ENCODE measurements around the gene APP.

The APP gene

DNA sequence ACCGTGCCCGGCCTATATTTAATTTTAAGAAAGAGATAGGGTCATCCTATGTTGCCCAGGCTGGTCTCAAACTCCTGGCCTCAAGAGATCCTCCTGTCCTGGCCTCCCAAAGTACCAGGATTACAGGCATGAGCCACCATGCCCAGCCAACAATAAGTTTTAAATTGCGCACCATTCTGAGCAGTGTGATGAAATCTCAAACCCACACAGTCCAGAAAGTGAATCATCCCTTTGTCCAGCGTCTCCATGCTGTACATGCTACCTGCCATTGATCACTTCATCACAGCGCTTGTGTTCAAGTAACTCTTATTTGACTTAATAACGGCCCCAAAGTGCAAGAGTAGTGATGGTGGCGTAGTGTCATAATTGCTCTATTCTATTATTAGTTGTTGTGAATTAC is 75.4 kb downstream of the APP start:
- DNase-seq, result no peak
- H3K9me3 ChIP-seq, result no peaks in the 10 kb centered on the region
- H3K36me3 ChIP-seq, result peaks cover 2% of the 10 kb centered on the region
- no peak overlapping the region for H3K4me3 ChIP-seq (ENCODE audit: low read depth, low read length)
- H3K27me3 ChIP-seq, result no peaks in the 10 kb centered on the region
- H3K4me1 ChIP-seq, result peaks cover 29% of the 10 kb centered on the region
- TF ChIP-seq, protein P1, sequence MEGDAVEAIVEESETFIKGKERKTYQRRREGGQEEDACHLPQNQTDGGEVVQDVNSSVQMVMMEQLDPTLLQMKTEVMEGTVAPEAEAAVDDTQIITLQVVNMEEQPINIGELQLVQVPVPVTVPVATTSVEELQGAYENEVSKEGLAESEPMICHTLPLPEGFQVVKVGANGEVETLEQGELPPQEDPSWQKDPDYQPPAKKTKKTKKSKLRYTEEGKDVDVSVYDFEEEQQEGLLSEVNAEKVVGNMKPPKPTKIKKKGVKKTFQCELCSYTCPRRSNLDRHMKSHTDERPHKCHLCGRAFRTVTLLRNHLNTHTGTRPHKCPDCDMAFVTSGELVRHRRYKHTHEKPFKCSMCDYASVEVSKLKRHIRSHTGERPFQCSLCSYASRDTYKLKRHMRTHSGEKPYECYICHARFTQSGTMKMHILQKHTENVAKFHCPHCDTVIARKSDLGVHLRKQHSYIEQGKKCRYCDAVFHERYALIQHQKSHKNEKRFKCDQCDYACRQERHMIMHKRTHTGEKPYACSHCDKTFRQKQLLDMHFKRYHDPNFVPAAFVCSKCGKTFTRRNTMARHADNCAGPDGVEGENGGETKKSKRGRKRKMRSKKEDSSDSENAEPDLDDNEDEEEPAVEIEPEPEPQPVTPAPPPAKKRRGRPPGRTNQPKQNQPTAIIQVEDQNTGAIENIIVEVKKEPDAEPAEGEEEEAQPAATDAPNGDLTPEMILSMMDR (IDR thresholded peaks at IDR 0.05; ENCODE audit: low read depth, low read length), result no peak

DNA sequence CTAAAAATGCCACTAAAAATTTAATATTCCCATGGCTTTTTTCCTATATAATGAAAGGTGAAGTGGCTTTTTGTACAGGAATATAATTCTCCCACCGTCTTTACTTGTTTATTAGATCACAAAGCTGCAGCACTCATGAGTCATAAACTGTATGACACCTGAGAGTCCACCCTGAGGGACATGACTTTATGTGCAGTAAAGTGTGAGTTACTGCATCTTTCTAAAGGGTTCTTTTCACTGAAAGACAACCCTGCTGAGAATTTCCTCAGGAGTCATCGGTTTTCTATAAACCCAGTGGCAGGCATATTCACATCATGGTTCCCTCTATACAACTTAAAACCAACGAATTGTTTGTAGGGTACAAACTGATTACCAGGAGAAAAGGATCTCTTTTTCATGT is 77.4 kb downstream of the APP start:
- peaks cover 17% of the 10 kb centered on the region for H3K4me1 ChIP-seq
- peaks cover 13% of the 10 kb centered on the region for H3K36me3 ChIP-seq
- TF ChIP-seq, protein P1 (IDR thresholded peaks at IDR 0.05; ENCODE audit: low read depth, low read length), result no peak
- no peak overlapping the region for H3K4me3 ChIP-seq (ENCODE audit: low read depth, low read length)
- DNase-seq, result no peak
- H3K9me3 ChIP-seq, result no peaks in the 10 kb centered on the region
- H3K27me3 ChIP-seq, result no peaks in the 10 kb centered on the region

DNA sequence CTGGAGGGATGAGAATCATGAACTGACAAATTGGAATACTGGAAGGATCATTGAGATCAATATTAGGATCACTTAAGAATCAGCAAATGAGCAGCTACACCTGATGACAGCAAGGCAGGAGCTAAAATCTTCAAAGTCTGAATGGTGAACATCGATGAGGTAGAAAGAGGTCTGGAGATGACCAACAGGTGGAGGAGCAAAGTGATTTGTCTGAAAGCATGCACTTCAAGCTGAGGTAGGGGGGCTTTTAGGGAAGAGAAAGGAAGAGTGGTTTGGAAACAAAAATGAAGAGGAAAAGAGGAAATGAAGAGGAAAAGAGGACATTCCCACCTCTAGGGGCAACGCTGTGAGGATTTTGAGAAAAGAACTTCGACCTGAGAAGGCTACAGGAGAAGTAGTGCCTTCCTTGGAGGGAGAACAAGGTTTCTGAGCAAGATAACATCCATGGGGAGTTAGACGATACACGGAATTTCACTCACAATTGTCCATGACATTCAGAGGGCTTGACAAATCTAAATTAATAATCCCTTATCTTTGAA is 79.0 kb downstream of the APP start:
- Histone ChIP-seq H3K27me3 (no peaks in the 10 kb centered on the region), H3K4me1 (peaks cover 5% of the 10 kb centered on the region; the same call in 1 of the 2 replicates), H3K4me3 (ENCODE audit: low read depth, low read length) (no peak overlapping the region), H3K9me3 (no peaks in the 10 kb centered on the region), H3K36me3 (peaks cover 20% of the 10 kb centered on the region)
- DNase-seq, result no peak
- TF ChIP-seq, protein P1 (IDR thresholded peaks at IDR 0.05; ENCODE audit: low read depth, low read length), result peak; percentile 42

DNA sequence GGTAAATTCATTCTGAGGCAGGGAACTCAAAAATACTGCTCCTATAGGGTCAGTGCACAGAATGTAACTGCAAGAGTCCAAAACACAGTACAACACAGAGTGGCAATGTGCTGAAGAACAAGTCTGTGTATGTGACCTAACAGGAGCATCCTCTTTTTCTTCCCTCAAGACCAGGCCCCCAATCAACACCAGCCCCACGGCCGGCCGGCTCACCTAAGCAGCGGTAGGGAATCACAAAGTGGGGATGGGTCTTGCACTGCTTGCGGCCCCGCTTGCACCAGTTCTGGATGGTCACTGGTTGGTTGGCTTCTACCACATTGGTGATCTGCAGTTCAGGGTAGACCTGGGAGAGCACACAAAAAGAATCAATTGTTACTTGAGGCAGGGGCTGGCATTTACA is 80.8 kb downstream of the APP start:
- no peak for DNase-seq
- Histone ChIP-seq H3K4me1 (peaks cover 3% of the 10 kb centered on the region; the same call in 1 of the 2 replicates), H3K9me3 (no peaks in the 10 kb centered on the region), H3K36me3 (peaks cover 20% of the 10 kb centered on the region), H3K4me3 (ENCODE audit: low read depth, low read length) (no peak overlapping the region), H3K27me3 (no peaks in the 10 kb centered on the region)
- TF ChIP-seq, protein P1 (IDR thresholded peaks at IDR 0.05; ENCODE audit: low read depth, low read length), result no peak

DNA sequence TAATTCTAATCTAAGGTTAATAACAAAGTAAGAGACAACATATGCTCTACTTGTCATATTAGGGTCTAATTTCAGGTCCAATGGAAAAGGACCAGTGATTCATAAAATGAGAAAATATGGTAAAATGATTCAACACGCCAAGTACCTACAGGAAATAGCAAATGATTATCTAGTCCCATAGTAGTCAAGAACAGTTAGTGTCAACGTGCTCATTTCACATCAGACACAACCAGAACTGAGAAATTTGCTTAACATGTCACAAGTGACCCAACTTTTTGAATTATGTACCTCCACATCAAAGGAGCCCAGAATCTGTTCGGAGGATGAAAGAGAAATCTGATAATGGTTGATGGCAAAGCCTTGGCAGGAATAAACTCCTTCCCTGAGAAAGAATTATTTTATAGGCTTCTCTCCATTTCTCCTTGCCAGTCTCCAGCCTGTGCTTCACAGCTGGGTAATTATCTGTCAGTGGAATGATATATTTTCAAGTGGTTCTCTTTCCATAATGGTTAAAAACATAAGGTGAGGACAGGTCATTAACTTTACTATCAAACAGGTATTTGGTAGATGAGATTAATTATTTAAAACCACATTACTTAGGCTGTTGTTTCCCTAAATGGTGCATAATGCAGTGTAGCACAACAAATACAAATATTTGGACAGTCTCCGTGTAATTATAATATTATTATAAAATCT is 83.2 kb downstream of the APP start:
- H3K9me3 ChIP-seq, result no peaks in the 10 kb centered on the region
- H3K36me3 ChIP-seq, result peaks cover 23% of the 10 kb centered on the region
- H3K27me3 ChIP-seq, result no peaks in the 10 kb centered on the region
- TF ChIP-seq, protein P1 (IDR thresholded peaks at IDR 0.05; ENCODE audit: low read depth, low read length), result no peak
- no peak overlapping the region for H3K4me3 ChIP-seq (ENCODE audit: low read depth, low read length)
- H3K4me1 ChIP-seq, result peaks cover 6% of the 10 kb centered on the region
- no peak for DNase-seq

DNA sequence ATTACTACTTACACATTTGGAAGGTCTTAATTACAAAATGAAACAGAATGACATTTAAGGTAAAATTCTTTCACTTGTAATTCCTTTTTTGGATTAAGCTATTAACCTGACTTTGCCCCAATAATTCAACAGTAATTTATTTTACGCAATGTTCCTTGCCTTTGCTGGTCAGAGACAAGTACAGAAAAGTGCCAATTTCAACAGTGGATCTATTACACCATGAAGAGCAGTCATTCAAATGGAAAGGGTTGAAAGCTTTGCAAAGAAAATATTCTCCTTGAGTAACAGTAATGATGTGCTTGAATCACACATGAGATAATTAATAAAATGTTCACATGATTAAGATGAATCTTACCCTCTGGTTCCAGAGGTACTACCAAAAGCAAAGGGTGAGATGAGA is 84.7 kb downstream of the APP start:
- DNase-seq, result no peak
- Histone ChIP-seq H3K27me3 (no peaks in the 10 kb centered on the region), H3K9me3 (no peaks in the 10 kb centered on the region), H3K4me1 (peaks cover 6% of the 10 kb centered on the region), H3K36me3 (peaks cover 23% of the 10 kb centered on the region), H3K4me3 (ENCODE audit: low read depth, low read length) (no peak overlapping the region)
- TF ChIP-seq, protein P1 (IDR thresholded peaks at IDR 0.05; ENCODE audit: low read depth, low read length), result no peak
